ENCODE results near the gene NELFB. TPM values are rescaled to one million over a fixed set of nuclear protein-coding genes. Genes with fewer than 3 reads are reported as not detected.
A peak's percentile ranks its signal among the peaks of the same experiment; 100 is the strongest.

NELFB gene
- total RNA-seq, 2 donors from 2014 or later, result 37.2 to 40.6 TPM

DNA sequence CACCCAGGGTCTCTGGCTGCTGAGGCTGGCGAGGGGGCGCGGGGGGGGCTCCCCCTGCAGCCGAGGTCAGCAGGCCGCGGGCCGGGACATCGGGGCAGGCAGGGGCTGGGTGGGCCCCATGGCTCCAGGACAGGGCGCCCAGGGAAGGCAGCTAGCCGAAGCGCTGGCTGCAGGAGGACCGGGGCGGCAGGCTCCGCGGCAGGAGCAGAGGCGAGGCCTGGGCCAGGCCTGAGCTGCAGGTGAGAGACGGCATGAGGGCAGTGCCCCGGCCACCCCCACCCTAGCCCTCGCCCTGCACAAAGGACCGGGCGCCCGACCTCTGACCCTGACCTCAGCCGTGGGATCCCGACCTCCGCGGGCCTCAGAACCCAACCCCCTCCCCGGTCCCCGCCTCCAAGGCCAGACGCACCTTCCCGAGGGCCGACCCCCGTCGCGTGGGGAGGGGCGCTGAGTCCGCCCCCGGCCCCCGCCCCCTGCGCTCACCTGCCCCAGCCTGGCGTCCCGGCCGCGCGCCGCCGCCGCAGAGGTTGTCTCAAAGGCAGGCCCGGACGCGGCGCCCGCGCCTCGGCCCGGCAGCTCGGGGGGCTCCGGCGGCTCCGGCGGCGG lies 33.5 kb upstream of the NELFB start:
- Histone ChIP-seq H3K36me3 (no peaks in the 10 kb centered on the region), H3K4me3 (peak overlapping the region; percentile 63), H3K27ac (no peak overlapping the region), H3K4me1 (ENCODE audit: control insufficient read depth in 1 of 2, low read depth in 2 of 2) (peaks cover 7 to 19% of the 10 kb centered on the region in 2 donors), H3K9me3 (no peaks in the 10 kb centered on the region), H3K27me3 (replicated peaks; ENCODE audit: insufficient read depth) (no peaks in the 10 kb centered on the region)
- DNase-seq (ENCODE audit: low spot score), result no peak
- TF ChIP-seq, protein P1, sequence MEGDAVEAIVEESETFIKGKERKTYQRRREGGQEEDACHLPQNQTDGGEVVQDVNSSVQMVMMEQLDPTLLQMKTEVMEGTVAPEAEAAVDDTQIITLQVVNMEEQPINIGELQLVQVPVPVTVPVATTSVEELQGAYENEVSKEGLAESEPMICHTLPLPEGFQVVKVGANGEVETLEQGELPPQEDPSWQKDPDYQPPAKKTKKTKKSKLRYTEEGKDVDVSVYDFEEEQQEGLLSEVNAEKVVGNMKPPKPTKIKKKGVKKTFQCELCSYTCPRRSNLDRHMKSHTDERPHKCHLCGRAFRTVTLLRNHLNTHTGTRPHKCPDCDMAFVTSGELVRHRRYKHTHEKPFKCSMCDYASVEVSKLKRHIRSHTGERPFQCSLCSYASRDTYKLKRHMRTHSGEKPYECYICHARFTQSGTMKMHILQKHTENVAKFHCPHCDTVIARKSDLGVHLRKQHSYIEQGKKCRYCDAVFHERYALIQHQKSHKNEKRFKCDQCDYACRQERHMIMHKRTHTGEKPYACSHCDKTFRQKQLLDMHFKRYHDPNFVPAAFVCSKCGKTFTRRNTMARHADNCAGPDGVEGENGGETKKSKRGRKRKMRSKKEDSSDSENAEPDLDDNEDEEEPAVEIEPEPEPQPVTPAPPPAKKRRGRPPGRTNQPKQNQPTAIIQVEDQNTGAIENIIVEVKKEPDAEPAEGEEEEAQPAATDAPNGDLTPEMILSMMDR (IDR thresholded peaks at IDR 0.05), result no peak
- ATAC-seq (ENCODE audit: insufficient number of reproducible peaks, low FRiP score, low read depth), result no peak

DNA sequence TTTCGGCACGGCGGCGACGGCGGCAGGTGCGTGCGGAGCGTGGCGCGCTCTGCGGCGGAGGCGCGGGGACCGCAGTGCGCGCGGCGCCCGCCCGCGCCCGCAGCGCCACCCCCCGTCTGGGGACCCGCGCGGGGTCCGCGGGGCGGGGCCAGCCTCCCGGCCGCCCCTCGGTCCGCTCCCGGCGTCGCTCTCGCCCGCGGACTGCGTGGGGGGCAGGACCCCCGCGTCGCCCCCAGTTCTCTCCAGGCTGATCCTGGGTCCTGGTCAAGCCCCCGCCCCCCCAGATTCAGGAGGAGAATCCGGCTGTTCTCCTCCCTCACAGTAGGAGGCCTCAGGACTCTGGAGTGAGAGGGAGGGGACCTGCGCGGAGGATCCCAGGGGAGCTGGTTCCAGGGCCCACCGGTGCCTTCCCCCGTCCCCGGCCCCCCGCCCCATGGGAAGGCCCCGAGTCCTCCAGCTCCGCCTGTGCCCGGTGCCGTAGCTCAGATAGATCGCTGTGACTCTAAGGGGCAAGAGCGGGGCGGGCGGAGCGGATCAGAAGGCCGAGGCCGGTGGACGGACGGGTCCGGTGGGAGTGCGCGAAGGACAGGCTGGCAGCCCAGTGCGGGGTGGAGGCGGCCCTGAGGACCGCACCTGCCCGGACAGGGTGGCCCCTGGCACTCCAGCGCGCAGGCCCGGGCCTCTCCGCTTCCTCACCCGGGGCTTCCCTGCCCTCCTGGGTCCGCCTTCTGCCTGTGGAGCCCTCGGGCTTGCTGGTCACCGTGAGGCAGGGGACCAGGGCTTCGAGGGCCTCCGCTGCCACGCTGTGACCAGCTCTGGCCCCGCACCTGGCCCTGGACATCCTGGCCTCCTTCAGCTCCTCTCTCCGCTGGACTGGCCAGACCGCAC lies 32.7 kb upstream of the NELFB start, which contains the start of gene RNF208:
TSS of gene RNF208 (minus strand) at position 51 of the 888 bp plus-strand sequence. CDS start 1,028 bp downstream, outside the sequence.
- no peak for ATAC-seq (ENCODE audit: insufficient number of reproducible peaks, low FRiP score, low read depth)
- TF ChIP-seq, protein P1 (IDR thresholded peaks at IDR 0.05), result no peak
- Histone ChIP-seq H3K27ac (peak within 1 kb of the TSS; percentile 89 to 96), H3K9me3 (no peaks in the 10 kb centered on the region), H3K4me3 (peak within 1 kb of the TSS; percentile 83), H3K4me1 (ENCODE audit: control insufficient read depth in 1 of 2, low read depth in 2 of 2) (peaks cover 7 to 19% of the 10 kb centered on the region in 2 donors), H3K27me3 (replicated peaks; ENCODE audit: insufficient read depth) (no peaks in the 10 kb centered on the region), H3K36me3 (no peaks in the 10 kb centered on the region)
- no peak for DNase-seq (ENCODE audit: low spot score)

DNA sequence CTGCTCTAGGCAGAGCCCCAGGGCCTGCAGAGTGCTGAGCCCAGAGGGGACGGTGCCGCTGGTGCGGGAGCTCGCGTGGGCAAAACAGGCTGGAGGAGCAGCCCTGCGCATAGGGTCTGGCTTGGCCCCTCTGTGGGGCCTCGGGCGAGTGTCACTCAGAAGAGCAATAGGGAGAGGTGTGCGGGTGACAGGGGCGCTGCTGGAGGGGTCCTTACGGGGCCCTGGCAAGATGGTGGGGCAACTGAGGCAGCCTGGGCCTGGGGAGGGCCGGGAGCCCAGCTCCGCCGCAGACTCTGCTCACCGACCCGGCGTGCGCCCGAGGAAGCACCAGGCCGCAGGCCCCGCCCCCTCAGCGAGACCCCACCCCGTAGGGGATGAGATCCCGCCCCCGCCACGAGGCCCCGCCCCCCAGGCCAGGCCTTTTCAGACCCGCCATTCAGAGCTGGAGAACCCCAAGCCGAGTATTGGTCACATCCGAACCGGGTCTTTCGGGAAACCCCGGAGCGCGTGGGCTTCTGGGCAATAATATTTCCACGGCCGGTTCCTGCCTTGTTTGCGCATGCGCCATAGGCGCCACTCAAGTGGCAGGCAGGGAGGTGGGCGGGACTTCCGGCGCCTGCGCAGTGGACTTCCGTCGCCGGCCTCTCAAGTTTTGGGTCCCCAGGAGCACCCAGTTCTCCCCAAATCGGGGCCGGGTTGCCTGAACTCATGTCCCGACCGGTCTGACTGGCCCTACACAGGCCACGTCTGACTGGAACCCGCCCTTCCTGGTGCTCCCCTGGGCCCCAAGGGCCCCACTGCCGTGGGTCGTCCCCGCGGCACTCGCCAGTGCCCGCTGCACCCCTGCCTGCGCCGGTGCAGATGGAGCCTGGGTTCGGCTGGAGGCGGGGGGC lies 31.8 kb upstream of the NELFB start:
- Histone ChIP-seq H3K27ac (peak overlapping the region; percentile 89 to 96), H3K27me3 (replicated peaks; ENCODE audit: insufficient read depth) (no peaks in the 10 kb centered on the region), H3K4me3 (peak overlapping the region; percentile 83), H3K4me1 (ENCODE audit: control insufficient read depth in 1 of 2, low read depth in 2 of 2) (peaks cover 7 to 19% of the 10 kb centered on the region in 2 donors), H3K9me3 (no peaks in the 10 kb centered on the region), H3K36me3 (no peaks in the 10 kb centered on the region)
- TF ChIP-seq, protein P1 (IDR thresholded peaks at IDR 0.05), result no peak
- ATAC-seq (ENCODE audit: insufficient number of reproducible peaks, low FRiP score, low read depth) (peak; percentile 80), DNase-seq (ENCODE audit: low spot score) (peak; percentile 93)

DNA sequence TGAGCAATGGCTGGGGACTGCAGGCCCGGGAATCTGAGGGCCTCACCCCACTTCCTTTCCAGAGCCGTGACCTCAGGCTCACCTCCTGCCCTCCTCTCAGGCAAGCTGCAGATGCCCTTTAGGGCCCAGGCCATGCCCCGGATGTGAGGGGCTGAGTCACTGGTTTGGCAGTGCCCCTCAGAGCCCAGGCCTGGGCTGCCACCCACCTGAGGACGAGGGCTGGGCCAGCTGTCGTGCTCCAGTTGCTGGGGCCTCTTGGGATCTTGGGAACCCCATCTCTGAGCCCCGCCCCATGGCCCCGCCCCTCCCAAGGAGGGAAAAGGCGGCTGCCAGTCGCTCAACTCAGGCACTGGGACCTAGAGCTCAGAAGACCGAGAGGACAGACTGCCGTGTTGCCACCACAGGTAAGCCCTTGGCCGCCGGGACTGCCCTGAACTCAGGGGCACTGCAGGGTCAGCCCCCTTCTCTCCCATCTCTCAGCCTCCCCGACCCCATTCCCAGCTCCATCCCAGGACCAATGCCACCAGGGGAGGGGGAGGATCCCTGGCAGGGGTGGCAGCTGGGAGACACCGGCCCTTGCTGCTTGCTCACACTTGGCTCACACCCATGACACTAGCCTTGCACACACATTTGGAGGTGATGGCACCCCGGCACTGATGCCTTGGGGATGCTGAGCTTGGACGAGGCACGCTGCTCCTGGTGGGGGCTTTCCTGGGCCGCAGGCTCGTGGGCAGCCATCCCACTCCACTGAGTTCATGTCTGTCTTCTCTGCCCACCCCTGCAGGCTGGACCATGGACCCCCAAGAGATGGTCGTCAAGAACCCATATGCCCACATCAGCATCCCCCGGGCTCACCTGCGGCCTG lies 30.1 kb upstream of the NELFB start, which contains the start of gene CYSRT1:
TSS of gene CYSRT1 (plus strand) at position 345 of the 865 bp plus-strand sequence. CDS start at position 793, 448 bp downstream.
- Histone ChIP-seq H3K4me1 (ENCODE audit: control insufficient read depth in 1 of 2, low read depth in 2 of 2) (peaks cover 7 to 19% of the 10 kb centered on the region in 2 donors), H3K4me3 (peak within 1 kb of the TSS; percentile 83), H3K27ac (peak within 1 kb of the TSS; percentile 89 to 96), H3K36me3 (no peaks in the 10 kb centered on the region), H3K27me3 (replicated peaks; ENCODE audit: insufficient read depth) (no peaks in the 10 kb centered on the region), H3K9me3 (no peaks in the 10 kb centered on the region)
- no peak for ATAC-seq (ENCODE audit: insufficient number of reproducible peaks, low FRiP score, low read depth)
- TF ChIP-seq, protein P1 (IDR thresholded peaks at IDR 0.05), result no peak
- DNase-seq (ENCODE audit: low spot score), result no peak
